ENCODE measurements around the gene PON3.

The PON3 gene

DNA sequence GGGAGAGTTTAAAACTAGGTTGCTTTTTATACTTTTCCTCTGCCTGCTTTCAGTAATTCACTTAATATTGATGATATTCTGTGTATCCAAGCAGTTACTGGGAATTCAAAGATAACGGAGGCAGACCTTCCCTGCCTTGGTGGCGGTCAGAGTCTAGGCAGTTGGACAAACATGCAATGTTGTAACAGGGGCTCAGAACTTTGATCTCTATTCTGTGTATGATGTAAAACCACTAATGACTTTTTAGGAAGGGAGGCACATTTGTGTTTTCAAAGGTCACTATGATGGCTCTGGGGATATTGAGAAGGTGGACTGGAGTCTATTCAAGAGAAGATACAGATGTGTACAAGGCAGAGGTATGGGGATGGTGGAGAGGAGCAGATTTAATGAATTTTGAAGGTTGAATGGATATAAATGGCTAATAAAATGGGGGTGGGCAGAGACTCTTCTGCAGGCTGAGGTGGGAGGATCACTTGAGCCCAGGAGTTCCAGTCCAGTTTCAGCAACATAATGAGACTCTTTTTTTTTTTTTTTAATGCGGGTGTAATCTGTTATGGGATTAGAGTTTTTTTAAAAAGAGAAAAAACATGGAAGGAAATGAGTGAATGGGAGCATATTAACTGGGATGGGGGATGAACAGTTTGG lies 44.3 kb upstream of the PON3 start:
- H3K9me3 ChIP-seq (ENCODE audit: insufficient read depth, low read depth, low read length): no peaks in the 10 kb centered on the region
- no peak overlapping the region for H3K4me3 ChIP-seq (ENCODE audit: low read length, poor library complexity, severe bottlenecking)
- no peaks in the 10 kb centered on the region for H4K20me1 ChIP-seq (ENCODE audit: insufficient read depth, low read length, poor library complexity, severe bottlenecking)
- H3K79me2 ChIP-seq (ENCODE audit: insufficient read depth, low read length): no peaks in the 10 kb centered on the region
- H3K4me2 ChIP-seq (ENCODE audit: low read depth, low read length, poor library complexity, severe bottlenecking): no peak overlapping the region
- no peak for TF ChIP-seq EZH2phosphoT487 (IDR thresholded peaks at IDR 0.05; ENCODE audit: borderline replicate concordance)
- TF ChIP-seq, protein P1, sequence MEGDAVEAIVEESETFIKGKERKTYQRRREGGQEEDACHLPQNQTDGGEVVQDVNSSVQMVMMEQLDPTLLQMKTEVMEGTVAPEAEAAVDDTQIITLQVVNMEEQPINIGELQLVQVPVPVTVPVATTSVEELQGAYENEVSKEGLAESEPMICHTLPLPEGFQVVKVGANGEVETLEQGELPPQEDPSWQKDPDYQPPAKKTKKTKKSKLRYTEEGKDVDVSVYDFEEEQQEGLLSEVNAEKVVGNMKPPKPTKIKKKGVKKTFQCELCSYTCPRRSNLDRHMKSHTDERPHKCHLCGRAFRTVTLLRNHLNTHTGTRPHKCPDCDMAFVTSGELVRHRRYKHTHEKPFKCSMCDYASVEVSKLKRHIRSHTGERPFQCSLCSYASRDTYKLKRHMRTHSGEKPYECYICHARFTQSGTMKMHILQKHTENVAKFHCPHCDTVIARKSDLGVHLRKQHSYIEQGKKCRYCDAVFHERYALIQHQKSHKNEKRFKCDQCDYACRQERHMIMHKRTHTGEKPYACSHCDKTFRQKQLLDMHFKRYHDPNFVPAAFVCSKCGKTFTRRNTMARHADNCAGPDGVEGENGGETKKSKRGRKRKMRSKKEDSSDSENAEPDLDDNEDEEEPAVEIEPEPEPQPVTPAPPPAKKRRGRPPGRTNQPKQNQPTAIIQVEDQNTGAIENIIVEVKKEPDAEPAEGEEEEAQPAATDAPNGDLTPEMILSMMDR (conservative IDR thresholded peaks at IDR 0.05; ENCODE audit: low read length): no peak
- no peaks in the 10 kb centered on the region for H3F3A ChIP-seq (ENCODE audit: low read depth)
- no peaks in the 10 kb centered on the region for H3K27me3 ChIP-seq (ENCODE audit: insufficient read depth, low read length, poor library complexity, severe bottlenecking)
- no peaks in the 10 kb centered on the region for H3K4me1 ChIP-seq (ENCODE audit: insufficient read depth, low read length, poor library complexity, severe bottlenecking)
- H2AFZ ChIP-seq (ENCODE audit: low read length): no peak overlapping the region
- H3K9me2 ChIP-seq (replicated peaks; ENCODE audit: low read depth, low read length): no peaks in the 10 kb centered on the region
- no peaks in the 10 kb centered on the region for H3K36me3 ChIP-seq (ENCODE audit: insufficient read depth, low read length)
- no peak overlapping the region for H3K9ac ChIP-seq (ENCODE audit: low read depth, low read length, poor library complexity, severe bottlenecking)

DNA sequence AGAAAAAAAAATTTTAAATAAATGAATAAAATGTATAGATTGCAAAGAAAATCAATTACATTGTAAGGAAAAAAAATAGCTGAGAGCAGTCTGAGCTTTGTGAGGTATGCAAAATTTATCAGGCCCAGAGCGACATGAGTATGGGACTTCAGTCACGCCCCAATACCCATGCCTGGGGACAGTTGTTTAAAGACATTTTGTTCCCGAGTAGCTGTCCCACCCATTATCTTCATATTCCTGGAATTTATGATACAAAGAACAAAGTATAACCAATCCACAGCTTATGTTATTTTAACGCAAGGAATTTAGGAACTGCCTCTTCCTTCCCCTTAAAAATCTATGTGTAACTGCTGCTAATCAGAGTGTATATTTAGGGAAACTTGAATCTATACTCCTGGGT lies 40.2 kb upstream of the PON3 start:
- Histone ChIP-seq H3K27me3 (ENCODE audit: insufficient read depth, low read length, poor library complexity, severe bottlenecking) (no peaks in the 10 kb centered on the region), H3K9me2 (replicated peaks; ENCODE audit: low read depth, low read length) (no peaks in the 10 kb centered on the region), H3K4me2 (ENCODE audit: low read depth, low read length, poor library complexity, severe bottlenecking) (no peak overlapping the region)

DNA sequence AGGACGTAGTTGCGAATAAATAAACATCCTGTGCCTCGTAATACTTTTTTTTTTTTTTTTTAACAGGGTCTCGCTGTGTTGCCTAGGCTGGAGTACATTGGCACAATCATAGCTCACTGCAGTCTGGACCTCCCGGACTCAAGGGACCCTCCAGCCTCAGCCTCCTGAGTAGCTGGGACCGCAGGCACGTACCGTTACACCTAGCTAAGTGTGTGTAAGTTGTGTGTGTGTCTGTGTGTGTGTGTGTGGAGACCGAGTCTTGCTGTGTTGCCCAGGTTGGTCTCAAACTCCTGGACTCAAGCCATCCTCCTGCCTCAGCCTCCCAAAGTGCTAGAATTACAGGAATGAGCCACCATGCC lies 39.2 kb upstream of the PON3 start:
- H4K20me1 ChIP-seq (ENCODE audit: insufficient read depth, low read length, poor library complexity, severe bottlenecking): no peaks in the 10 kb centered on the region
- H2AFZ ChIP-seq (ENCODE audit: low read length): no peak overlapping the region
- no peaks in the 10 kb centered on the region for H3K9me2 ChIP-seq (replicated peaks; ENCODE audit: low read depth, low read length)
- H3K9ac ChIP-seq (ENCODE audit: low read depth, low read length, poor library complexity, severe bottlenecking): no peak overlapping the region
- H3K79me2 ChIP-seq (ENCODE audit: insufficient read depth, low read length): no peaks in the 10 kb centered on the region
- no peak overlapping the region for H3K4me3 ChIP-seq (ENCODE audit: low read length, poor library complexity, severe bottlenecking)
- H3K27me3 ChIP-seq (ENCODE audit: insufficient read depth, low read length, poor library complexity, severe bottlenecking): no peaks in the 10 kb centered on the region
- H3K36me3 ChIP-seq (ENCODE audit: insufficient read depth, low read length): no peaks in the 10 kb centered on the region
- no peaks in the 10 kb centered on the region for H3K9me3 ChIP-seq (ENCODE audit: insufficient read depth, low read depth, low read length)
- H3F3A ChIP-seq (ENCODE audit: low read depth): no peaks in the 10 kb centered on the region
- no peaks in the 10 kb centered on the region for H3K4me1 ChIP-seq (ENCODE audit: insufficient read depth, low read length, poor library complexity, severe bottlenecking)
- H3K4me2 ChIP-seq (ENCODE audit: low read depth, low read length, poor library complexity, severe bottlenecking): no peak overlapping the region
- TF ChIP-seq, protein P1 (conservative IDR thresholded peaks at IDR 0.05; ENCODE audit: low read length): no peak
- no peak for TF ChIP-seq EZH2phosphoT487 (IDR thresholded peaks at IDR 0.05; ENCODE audit: borderline replicate concordance)

More for the DNA sequence above, 40.2 kb upstream of the PON3 start:
- H3K9me3 ChIP-seq (ENCODE audit: insufficient read depth, low read depth, low read length): no peaks in the 10 kb centered on the region
- no peaks in the 10 kb centered on the region for H3K4me1 ChIP-seq (ENCODE audit: insufficient read depth, low read length, poor library complexity, severe bottlenecking)
- no peaks in the 10 kb centered on the region for H3K36me3 ChIP-seq (ENCODE audit: insufficient read depth, low read length)
- no peaks in the 10 kb centered on the region for H3K79me2 ChIP-seq (ENCODE audit: insufficient read depth, low read length)
- no peaks in the 10 kb centered on the region for H4K20me1 ChIP-seq (ENCODE audit: insufficient read depth, low read length, poor library complexity, severe bottlenecking)
- H3K4me3 ChIP-seq (ENCODE audit: low read length, poor library complexity, severe bottlenecking): no peak overlapping the region
- H3F3A ChIP-seq (ENCODE audit: low read depth): no peaks in the 10 kb centered on the region
- H2AFZ ChIP-seq (ENCODE audit: low read length): no peak overlapping the region
- no peak overlapping the region for H3K9ac ChIP-seq (ENCODE audit: low read depth, low read length, poor library complexity, severe bottlenecking)
- TF ChIP-seq, protein P1 (conservative IDR thresholded peaks at IDR 0.05; ENCODE audit: low read length): no peak
- TF ChIP-seq EZH2phosphoT487 (IDR thresholded peaks at IDR 0.05; ENCODE audit: borderline replicate concordance): no peak

Measured in Loucy (cell line).